Hematopoietic multipotent progenitor cell treated with erythropoietin and hydrocortisone succinate and interleukin-3 and kit ligand, for 4 days (in vitro differentiated cells): ENCODE results near the gene LRSAM1.

Experiments
- DNase-seq: peaks from one replicate; pipeline ENCODE4 v3.0.0-alpha.2; 2015

Gene LRSAM1

DNA sequence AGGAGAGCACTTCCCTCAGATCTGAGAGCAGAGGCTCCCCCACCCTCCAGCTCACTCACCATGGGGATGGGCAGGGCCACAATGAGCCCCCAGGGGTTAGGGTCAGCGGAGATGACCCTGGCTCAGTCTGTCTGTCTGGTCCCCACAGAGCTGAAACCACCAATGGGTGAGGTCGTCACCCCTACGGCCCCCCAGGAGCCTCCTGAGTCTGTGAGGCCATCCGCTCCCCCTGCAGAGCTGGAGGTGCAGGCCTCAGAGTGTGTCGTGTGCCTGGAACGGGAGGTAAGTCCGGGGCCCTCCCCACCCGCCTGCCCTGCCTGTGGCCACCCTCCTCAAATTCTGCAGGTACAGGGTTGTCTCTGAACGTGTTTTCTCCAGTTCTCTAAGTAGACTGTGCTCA lies 49.6 kb downstream of the LRSAM1 start:
- no peak for DNase-seq

DNA sequence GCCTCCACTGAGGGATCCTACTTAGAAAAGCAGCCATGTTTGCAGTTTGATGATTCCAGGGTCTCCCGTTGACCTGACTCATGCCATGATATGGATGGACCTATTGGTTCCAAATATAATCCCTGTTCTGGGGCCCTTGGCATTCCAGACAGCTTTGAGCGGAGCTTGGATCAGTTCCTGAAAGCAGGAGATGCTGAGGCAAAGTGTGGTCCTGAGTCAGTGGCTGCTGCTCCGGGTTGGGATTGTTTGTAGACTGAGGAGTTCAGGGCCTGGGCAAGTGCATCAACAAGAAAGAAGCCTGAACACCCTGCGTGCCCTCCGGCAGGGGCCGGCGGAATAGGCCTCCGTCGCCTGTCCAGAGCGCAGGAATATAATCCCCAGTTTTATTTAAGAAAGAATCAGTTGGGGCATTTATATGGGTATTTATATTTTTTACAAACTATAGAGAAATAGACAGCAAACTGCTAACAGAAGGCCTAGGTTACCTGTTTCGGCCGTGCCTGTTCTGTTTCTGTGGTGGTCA lies 50.6 kb downstream of the LRSAM1 start:
- DNase-seq = no peak

DNA sequence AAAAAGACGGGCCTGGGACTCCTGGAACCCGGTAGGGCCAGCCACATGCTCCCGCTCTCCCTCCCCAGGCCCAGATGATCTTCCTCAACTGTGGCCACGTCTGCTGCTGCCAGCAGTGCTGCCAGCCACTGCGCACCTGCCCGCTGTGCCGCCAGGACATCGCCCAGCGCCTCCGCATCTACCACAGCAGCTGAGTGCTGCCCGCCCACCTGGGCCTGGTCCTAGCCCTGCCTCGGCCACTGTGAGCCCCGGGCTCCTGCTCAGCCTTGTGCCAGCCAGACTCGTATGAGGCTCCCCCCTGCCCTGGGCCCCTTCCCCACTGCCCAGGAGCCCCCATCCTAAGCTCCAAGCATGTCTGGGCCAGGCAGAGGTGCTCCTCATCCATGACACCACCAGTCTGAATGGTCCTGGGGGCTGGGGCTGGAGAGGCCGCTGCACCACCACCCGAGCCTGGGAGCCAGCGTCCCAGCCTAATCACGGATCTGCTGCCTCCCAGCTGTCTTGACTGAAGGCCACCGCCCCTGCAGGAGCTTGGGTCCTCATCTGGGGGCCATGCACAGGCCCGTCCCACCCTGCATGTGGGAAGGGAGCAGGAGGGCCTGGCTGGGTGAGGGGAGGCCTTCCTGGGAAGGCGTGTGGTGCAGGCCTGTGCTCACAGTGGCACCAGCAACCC lies 51.5 kb downstream of the LRSAM1 start:
- no peak for DNase-seq

DNA sequence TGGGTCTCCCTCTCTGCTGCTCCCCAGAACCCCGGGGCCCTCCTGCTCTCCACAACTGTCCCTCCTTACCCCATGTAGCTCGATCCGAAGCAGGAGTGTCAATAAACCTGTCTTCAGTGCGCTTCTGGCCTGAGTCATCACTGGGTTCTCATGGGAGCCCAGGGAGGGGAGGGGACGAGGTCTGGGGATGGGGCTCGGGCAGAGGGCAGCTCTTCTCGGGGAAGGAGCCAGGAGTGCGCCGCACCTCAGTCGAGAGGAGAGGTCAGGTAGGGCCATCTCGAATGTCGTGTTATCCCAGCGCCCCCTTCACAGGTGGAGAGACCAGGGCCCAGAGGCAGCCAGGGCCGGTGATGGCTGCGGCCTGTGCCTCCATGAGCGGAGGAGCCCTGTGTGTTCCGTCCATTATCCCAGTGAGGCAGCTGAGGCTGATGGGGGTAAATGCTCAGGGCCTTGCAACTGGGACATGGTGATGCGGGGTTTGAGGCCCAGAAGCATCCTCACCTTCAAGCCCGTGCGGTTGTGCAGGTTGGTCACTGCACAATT lies 52.1 kb downstream of the LRSAM1 start:
- no peak for DNase-seq

DNA sequence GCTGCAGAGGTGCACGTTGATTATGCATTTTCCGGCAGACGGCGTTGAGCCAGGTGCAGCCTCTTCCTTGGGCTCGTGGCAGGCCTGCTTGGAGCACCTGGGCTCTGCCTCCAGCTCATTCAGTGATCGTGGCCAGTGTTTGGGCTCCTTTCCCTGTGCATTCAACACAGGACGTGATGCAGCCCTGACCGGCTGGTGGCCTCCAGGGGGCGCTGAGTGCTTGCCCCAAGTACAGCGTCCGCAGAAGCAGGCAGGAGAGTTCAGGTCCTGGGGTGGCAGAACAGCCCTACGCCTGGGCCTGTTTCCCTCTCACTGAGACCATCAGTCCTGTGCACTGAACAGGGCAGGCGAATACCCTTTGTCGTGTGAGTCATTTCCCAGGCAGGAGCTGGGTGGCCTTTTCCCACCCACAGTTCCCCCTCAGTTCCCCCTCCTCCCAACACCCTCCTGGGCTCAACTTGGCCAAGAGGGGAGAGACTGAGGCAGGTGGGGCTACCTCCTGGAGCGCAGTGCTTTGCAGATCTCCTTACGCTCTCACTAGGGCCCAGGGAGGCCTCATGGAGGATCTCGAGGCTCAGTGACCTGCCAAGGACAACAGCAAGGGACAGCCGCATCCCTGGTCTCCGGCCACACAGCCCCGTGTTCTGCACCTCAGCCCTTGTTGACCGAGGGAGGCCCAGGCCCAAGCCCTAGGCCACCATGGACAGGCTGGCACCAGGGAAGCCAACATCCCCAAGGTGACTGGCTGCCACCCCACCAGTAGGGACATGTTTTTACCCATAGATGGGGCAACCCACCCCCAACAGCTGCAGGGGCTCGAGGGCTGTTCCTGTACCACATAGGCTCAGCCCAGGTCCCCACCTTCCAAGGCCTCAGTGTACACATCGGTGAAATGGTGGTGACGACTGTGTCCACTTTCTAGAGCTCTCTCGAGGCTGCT lies 52.9 kb downstream of the LRSAM1 start:
- DNase-seq = peak; percentile 92

DNA sequence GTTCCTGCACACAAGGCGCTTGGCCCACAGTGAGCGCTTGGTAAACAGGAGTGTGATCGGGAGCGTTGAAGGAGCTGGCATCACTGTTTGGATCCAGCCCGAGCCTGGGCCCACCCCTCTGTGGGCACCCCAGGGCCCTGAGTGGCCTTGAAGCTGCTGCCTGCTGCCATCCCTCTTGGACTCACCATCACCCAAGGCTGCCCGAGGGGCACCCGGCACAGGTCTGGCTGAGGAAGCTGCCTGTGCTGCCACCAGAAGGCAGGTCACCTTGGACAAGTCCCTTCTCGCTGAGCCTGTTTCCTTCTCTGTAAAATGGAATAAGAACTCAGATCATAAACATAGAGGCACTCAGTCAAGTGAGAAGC lies 53.6 kb downstream of the LRSAM1 start:
- no peak for DNase-seq

DNA sequence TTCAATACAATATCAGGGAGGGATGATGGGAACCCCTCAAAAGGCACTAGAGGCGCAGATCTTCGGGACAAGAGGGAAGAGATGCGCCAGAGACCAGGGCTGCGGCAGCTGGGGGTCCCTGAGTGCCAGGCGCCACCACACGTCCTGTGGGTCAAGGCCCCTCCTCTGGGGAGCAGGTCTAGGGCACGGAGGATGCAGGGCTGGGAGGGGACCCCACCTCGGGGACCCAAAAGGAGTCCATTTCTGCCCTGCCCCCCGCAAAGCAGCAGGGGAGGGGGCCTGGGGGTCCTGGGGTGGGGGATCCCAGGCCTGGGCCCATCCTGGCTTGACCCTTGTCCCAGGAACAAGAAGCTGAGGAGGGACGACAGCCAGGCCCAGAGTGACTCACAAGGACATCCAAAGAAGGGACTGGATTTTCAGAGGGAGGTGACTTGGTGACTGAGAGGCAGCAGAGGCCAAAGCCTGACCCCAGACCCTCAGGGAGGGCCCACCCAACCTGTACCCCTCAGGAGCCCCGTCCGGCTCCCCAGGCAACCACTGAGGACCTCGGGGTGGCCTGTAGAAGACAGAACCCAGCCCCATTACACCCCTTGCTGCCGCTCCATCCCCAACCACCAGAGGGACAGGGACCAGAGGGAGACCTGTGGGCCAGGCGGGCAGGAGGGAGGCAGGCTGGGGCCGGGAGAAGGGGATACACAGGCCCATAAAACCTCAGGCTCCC lies 54.2 kb downstream of the LRSAM1 start:
- peak; percentile 76 for DNase-seq

DNA sequence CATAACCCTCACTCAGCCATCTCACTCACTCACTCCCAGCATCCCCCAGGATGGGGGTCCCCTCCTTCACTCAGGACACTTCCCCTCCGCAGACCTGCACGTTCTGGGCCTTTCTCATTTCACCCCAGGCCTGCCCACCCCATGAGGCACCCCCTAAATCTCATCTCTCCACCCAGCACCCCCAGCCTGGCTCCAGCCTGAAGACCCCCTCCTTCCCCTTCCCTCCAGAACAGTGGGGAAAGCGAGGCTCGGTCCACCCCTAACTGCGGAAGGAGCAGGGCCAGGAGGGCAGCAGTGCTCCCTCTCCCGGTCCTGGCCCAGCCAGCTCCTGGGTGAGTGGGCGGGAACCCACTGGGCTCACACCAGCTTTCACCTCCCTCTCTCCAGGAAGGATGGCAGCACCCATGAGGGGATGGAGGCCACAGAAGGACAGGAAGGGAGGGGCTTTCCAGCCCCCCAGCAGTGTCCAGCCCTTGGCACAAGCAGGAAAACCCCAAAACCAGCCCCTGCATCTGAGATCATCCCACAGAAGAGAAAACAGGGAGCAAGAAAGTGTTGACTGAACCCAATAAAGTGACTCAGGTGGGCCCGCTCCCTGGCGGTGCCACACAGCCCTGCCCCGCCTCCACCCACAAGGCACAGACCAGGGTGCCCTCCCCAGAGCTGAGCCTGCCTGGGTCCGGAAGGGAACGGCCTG lies 55.0 kb downstream of the LRSAM1 start:
- no peak for DNase-seq

DNA sequence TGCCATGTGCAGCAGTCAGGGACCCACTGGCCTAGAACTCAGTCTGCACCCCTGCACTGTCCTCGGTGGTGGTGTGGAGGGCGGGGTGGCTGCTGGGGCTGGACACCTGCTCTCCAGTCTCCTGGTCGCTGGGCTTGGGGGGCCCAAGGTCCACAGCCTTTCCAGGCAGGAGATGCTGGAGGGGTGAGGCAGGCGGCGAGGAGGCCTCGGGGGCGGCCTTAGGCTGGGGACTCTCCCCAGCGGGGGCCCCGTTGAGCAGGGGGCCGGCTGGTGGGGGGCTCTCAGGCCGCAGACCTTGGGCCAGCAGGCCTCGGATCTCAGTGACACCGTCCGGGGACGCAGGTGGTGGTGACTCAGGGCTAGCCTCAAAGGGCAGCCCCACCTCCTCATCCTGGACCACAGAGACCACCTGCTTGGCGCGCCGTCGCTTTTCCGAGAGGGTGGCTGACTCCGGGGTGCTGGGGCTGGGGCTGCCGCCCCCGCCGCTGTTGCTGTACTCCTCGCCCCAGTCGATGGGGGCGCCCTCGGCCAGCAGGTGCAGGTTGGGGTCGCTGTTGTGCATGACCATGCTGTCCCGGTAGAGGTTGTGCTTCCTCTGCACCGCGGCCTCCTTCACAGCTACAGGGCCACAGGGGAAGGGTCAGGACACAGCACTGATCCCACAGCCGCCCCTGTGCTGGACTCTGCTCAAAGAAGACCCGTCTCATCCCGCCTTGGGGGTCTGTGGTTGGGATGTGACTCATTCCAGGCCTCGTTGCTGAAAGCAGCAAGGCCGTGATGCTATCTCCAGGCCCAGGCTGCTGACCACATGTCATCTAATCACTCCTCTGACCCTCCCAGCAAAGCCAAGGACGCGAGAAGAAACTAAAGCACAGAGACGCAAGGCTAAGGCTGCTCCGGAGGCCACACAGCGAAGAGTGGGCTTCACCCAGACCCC lies 55.8 kb downstream of the LRSAM1 start:
- peak; percentile 61 for DNase-seq

DNA sequence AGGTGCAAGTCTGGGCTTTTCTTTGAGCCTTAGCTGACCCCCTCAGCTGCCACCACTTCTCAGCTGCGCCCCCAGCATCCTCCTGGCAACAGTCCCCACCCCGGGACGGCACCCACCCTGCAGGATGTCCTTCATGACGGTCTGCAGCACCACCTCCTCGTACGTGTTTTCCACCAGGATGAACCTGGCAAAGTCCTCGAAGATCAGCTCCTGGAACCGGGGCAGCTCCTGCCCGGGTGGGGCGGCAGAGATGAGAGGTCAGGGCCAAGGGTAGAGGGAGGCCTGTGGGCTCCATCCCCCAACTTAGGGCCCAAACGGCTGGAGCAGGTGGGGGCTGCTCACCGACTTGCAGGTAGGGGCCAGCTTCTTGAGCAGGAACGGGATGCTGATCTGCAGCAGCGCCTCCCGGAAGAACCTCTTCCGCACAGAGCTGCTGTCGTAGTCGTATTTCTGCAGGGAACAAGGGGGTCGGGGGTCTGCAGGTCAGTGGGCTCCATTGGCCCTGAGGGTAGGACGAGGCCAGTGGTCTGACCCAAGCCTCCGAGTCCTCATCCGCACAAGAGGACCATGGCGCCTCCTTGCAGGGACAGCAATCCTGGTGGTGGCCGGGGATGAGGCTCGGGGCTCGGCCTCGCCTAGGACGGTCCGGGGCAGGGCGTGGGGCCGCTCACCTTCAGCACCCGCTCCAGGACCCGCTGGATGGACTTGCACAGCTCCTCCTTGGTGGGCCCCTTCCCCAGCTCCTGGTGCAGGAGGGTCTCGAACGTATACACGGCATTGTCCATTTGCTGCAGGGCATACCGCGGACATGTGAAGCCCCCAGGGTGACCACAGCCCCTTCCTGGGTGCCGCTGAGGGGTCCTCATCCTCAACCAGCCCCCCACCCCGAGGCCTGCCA lies 56.7 kb downstream of the LRSAM1 start:
- DNase-seq = no peak

DNA sequence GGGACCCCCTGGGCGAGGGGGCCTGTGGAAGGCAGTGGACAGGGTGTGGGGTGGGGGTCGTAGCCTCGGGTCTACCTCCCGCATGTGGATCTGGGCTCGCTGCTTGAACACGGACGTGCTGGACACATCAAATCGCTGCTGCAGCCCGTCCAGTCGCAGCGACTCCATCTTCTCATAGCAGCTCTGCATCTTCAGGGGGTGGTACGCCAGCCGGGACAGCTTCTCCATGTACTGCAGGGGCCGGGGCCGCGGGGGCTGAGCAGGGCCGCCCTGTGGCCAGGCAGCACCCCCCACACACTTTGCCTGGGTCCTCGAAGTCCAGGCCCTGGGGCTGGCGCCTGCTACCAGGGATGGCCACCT lies 57.6 kb downstream of the LRSAM1 start:
- DNase-seq = no peak

DNA sequence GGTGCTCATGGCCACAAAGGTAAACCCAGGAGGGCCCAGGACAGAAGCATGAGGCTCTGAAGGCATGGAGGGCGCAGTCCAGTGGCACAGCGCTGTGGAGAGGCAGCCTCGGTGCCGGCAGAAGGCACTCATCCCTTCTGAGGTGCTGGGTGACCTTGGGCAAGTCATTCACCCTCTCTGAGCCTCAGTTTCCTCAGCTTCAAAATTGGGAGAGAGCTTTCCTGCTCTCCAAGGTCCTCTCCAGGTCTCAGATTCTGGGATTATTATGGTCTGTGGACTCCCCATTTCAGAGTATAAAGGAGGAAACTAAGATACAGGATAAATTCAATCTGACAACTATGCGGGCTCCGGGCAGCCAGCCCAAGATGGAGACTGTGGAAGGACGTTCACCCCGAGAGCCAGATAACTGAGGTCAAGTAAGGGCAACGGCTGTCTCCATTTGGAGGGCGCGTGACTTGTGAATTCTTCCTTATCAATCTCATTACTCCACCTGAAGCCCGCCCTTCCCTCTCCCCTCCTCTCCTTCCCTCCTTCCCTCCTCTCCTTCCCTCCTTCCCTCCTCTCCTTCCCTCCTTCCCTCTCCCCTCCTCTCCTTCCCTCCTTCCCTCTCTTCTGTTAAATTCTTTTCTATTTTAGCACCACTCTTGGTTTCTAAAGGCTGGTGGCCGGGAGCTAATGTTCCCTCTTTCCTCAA lies 58.1 kb downstream of the LRSAM1 start:
- no peak for DNase-seq

DNA sequence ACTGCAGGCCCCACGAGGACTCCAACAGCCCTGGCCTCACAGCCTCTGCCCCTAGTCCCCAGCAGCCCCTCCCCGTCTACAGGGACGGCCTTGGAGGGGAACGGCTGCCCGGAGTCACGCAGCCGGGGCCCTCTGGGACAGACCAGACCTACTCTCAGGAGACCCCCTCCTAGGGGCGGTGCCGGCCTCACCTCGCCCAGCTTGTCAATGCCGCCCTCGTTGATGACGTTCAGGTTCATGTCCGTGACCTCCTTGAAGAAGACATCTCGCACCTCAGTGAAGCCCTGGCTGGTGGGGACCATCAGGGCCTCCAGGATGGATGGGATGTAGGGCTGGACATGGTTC lies 58.6 kb downstream of the LRSAM1 start:
- DNase-seq = no peak

DNA sequence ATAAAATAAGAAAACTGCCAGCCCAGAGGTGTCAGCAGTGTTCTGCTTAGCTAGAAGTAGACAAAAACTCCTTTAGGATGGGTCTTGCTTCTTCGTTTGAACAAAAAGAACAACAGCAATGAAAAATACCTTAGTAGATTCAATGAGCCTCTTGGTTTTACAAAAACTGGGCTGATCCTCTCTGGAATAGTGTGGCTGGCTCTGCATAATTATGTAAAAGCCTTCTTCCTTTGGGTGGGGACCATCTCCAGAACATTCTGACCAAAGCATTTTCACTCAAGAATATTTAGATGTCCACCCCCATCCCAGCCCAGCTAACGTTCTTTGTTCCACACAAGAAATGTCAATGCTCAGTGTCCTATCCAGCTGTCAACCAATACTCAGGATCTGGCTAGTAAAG lies 63.2 kb downstream of the LRSAM1 start:
- DNase-seq = no peak

DNA sequence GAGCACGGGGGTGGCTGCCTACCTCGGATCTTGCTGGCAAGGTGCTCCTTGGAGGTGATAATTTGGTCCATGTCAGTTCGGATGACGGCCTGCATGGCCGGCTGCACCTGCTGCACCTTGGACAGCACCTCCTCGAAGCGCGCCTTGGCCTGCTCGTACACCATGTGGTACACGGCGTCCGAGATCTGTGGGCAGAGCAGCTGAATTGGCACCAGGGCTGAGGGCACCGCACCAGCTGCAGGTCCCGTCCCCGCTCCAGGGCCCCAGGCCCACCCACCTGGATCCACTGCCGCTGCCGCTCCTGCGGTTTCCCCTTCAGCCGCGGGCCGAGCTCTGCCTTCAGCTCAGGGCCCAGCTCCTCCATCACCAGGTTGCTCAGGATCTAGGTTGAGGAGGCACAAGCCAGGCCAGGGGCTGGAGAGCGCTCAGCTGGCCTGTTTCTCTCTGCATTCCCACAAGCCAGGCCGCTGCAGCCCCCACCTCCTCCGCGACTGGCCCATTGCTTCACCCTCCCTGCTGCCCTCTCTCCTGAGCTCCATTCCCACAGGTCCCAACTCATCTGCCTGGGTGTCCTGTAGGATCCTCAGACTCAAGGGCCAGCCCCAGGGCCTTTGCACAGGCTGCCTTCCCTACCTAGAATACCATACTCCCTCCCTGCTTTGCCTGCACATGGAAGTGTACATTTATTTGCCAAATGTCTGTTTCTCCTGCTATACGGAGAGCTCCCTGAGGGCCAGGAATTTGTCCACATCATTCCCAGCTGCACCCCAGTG lies 65.7 kb downstream of the LRSAM1 start:
- DNase-seq = no peak

DNA sequence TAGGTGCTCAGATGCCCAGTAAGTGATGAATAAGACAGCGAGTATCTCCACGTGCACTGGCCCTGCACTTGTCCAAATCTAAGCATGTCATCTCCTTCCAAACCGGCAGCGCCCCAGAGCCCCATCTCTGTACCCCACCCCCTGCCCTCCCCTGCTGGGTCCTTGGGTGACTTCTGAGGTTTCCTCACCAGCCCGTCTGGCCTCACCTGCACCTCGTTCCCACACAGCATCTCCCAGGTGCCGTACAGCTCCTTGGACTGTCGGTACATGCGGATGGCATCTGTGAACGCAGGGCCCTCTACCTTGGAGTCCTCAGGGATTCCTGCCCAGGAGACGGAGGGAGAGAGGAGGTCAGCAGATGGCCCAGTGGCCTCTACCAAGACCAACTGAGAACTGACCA lies 66.3 kb downstream of the LRSAM1 start:
- DNase-seq = no peak

DNA sequence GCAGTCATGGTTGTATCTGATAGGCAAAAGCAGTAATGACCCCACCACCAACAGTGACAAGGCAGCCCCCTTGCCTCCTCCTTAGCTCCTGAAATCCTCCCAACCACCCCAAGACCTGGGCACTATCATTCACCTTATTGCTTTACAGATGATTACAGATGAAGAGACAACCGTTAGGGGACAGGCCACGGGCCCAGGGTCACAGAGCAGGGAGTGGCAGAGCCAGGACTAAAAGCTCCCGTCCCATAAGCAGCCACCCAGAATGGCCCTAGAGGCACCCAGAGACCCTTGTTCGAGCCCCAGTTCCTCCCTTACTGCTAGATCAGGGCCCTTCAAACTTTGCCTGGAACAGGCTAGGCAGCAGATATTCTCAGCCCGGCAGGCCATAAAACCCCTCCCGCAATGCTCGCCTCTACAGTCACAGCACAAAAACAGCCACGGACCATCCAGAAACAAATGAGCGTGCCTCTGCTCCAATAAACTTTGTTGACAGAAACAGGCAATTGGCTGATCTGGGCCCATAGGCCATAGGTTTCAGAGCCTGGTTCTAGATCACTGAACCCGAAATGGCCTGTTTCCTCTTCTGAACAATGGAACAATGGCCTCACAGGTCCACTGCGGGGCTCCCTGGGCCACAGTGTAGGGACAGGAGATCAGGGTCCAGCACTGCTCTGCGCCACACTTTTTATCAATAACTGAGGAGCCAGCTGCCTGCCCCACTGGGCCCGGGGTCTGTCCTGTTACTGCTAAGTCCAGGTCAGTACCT lies 67.0 kb downstream of the LRSAM1 start:
- no peak for DNase-seq
